KBM-7 (cell line): Measurements from ENCODE around the gene PEDS1.
"Not testable (repeated sequence)": the region's sequence is repeated elsewhere in the genome, so short reads cannot be mapped to it uniquely, and the experiment has no call there.

ENCODE experiments used
- DNase-seq: peaks from one replicate; pipeline ENCODE4 v3.0.0-alpha.2; 2015
- in situ Hi-C: fragments of 300-500 bp; cut with MboI; formaldehyde crosslinking; loops from 2 replicates; pipeline ENCODE4 v1.14.3; 2020; ENCODE audit warnings: low sequenced_read_pairs, low pct_unique_long_range_greater_than_20kb, mixed read lengths

PEDS1 gene

DNA sequence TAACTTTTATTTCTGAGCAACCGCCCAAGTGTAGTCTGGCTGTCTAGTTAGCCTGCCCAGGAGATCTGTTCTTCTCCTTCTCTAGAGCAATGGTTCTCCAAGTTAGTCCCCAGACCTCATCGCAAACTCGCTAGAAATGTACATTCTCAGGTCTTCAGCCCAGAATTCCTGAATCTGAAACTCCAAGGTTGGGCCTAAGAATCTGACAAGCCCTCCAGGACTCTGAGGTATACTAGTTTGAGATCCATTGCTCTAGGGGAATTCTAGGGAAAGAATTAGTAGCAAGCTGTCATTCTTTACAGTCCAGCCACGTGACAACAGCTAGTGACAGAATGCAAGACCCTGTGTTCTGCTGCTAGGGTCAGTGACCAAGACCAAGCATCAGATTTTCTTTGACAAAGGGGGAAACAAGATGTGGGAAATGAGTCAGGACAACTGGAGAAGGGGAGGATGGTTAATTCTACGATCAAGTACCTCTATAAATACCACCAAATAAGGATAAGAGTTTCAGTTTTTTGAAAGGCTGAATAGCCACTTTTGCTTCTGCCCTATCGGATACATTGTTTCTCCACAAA lies 46.4 kb downstream of the PEDS1 start:
- in situ Hi-C loops = no loop called here

DNA sequence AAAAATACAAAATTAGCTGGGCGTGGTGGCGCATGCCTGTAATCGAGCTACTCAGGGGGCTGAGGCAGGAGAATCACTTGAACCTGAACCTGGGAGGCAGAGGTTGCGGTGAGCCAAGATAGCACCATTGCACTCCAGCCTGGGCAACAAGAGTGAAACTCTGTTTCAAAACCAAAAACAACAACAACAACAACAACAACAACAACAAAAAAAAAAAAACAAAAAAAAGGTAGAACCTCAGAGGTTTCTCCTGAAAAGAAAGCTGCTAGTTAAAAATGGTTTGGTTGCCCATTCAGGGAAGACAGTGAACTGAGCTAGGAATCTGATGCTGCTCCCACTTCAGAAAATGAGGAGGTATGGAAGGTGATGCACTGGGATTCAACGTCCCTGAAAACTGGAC lies 46.9 kb downstream of the PEDS1 start:
- DNase-seq, in situ Hi-C loops: not testable (repeated sequence)

More for the DNA sequence above, 46.4 kb downstream of the PEDS1 start:
- DNase-seq = no peak
